SIG-M5 treated with dmso at 0.1 percent for 504 hours (cell line): ENCODE results near the gene TUBA4B.

Source experiments
- DNase-seq: peaks from one replicate; lab custom pipeline; 2025; ENCODE audit not compliant: unreplicated experiment; lab: John Stamatoyannopoulos, UW

Gene TUBA4B

GRCh38 chr2:219252900-219253752 lies at the start of gene TUBA4B:
TUBA4B (plus strand) TSS chr2:219253243; CDS start chr2:219253408, 165 bp downstream.
- peak; percentile 61 for DNase-seq

DNA sequence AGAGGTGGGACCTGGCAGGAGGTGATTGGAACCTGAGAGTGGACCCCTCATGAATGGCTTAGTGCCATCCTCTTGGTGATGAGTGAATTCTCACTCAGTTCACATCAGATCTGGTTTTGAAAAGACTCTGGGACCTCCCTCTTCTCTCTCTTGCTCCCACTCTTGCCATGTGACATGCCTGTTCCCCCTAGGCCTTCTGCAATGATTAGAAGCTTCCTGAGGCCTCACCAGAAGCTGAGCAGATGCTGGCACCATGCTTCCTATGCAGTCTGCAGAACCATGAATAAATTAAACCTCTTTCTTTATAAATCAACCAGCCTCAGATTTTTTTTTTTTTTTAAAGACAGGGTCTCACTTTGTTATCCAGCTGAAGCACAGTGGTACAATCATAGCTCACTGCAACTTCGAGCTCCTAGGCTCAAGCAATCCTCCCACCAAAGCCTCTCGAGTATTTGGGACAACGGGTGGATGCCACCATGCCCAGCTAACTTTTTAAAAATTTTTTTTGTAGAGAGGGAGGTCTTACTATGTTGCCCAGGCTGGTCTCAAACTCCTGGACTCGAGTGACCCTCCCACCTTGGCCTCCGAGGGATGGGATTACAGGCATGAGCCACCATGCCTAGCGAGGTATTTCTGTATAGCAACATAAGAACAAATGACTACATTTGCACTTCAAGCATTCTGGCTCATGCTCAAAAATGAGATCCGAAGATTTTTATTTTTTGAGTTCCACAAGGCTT lies 48.4 kb upstream of the TUBA4B start:
- DNase-seq = no peak

GRCh38 chr2:219205165-219205538 lies 47.9 kb upstream of the TUBA4B start:
- no peak for DNase-seq

- DNase-seq = no peak
Measured at GRCh38 chr2:219205981-219206327, 47.1 kb upstream of the TUBA4B start.

DNA sequence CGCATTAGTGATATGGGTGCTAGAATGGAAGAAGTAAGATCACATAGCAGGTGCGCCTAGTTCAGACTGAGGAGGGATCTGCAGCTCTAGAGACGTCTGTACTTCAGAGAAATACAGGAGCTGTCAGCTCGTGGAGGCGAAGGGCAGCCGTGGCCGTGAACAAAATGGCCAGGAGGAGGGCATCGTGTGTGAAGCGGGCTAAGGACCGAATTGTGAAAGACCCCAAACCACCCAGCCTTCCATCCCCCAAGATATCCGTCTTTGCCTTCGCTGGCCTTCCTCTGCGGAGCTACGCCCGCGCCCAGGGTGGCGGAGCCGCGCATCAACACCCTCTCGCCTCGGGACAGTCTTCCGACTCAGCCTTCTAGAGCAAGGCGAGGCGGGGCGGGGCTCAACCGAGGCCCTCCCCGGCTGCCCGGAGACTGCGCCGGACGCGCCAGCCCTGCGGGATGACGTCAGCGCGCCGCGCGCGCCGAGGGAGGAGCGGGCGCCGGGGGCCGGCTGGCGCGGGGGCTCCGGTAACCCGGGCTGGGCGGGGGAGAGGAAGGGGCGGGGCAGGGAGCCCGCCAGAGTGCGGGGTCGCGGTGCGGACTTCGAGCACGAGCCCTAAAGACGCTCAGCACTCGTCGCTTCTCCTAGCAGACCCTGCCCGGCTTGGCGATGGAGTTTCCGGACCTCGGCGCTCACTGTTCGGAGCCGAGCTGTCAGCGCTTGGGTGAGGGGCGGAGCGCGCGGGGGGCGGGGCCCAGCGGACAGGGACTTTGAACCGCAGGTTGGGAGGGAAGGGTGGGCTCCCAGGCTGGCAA lies 46.5 kb upstream of the TUBA4B start, which contains the start of gene ZFAND2B:
Gene ZFAND2B, plus strand, starts transcription at position 455 of the 806 bp plus-strand sequence. Its CDS starts 206 bp downstream, at position 661.
- peak; percentile 95 for DNase-seq

GRCh38 chr2:219207134-219207883 lies 45.7 kb upstream of the TUBA4B start:
- no peak for DNase-seq

DNA sequence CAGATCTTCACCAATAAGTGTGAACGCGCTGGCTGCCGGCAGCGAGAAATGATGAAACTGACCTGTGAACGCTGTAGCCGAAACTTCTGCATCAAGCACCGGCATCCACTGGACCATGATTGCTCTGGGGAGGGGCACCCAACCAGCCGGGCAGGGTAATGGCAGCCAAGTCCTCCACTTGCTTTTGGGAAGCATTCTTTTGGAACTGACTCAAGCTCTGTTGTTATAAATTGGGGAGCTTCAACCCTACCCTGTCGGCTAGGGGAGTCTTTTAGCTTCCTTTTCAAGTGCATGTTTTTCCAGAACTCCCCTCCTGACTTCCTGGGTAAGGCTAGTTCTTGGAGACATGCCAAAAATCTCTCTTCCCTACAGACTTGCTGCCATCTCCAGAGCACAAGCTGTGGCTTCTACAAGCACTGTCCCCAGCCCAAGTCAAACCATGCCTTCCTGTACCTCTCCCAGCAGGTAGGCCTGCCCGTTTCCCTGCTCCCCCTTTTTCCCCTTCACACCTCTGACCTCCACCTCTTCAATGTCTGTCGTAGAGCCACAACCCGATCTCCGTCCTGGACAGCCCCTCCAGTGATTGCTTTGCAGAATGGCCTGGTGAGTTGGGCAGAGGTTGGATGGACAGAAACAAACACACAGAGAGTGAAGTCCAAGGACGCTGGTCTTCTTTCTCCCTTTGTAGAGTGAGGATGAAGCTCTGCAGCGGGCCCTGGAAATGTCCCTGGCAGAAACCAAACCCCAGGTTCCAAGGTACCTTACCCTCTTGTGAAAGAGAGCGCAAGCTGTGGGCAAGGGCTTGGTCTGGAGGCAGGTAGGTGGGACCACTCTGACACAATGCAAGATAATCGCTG lies 44.9 kb upstream of the TUBA4B start:
- DNase-seq = no peak

DNA sequence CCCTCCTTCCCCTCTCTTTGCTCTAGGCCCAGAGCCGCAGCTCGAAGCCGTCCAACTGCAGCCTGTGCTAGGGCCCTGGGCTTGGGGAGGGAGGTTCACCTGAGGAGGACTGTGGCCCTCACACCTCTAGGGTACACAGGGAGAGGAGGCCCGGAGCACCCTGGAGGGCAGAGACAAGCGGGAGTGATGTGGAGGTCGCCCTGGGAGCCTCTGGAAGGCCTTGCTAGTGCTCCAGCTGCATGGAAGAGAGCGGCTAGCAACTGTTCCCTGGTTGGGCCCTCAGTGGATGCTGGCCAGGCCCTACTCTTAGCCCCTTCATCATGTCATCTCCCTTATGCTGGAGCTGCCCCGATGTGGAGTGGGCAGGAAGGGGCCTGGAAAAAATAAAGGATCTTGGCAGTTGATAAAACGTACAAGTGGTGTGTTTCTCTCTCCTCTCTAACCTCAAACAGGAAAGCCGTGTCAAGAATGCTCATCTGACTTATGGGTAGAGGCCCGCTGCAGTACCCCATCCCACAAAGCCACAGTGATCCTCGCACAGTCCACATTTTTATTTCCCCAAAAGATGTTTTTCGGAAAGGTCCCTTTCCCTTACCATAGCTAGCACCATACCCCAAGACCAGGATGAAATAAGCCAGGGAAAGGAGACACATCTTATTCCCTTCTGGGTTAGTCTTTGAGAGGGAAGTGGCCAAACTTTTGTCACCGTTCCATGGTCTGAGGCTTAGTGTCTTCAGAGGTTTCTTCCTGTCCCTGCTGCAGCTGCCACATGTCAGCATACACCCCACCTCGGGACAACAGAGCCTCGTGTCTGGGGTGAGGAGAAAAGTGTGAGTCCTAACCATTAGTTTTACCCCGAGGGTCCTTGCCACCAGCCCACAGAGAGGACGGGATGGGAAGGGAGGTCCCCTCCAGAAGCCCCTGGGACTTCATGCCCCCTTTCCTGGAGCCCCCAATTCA lies 43.5 kb upstream of the TUBA4B start:
- no peak for DNase-seq

GRCh38 chr2:219210196-219210885 lies 42.7 kb upstream of the TUBA4B start:
- DNase-seq = no peak

DNA sequence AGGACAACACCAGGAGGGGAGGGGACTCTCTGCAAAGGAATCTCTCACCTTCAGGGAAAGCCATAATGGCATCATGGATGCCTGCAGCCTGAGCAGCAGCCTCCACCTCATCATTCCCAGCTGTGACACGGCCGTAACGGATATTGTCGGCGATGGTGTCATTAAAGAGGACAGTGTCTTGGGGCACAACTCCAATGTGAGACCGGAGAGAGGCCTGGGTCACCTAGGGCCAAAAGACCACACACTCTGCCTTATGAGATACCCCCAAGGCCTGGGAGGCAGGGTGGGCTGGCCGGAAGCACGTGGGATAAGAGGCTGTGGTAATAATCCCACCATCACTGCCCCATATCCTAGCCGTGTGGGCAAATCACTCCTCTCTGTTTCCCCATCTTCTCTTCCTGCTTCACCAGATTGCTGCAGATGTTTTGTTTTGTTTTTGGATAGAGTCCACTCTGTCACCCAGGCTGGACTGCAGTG lies 42.1 kb upstream of the TUBA4B start:
- DNase-seq = no peak

GRCh38 chr2:219213026-219213415 lies 40.0 kb upstream of the TUBA4B start:
- DNase-seq = no peak

DNA sequence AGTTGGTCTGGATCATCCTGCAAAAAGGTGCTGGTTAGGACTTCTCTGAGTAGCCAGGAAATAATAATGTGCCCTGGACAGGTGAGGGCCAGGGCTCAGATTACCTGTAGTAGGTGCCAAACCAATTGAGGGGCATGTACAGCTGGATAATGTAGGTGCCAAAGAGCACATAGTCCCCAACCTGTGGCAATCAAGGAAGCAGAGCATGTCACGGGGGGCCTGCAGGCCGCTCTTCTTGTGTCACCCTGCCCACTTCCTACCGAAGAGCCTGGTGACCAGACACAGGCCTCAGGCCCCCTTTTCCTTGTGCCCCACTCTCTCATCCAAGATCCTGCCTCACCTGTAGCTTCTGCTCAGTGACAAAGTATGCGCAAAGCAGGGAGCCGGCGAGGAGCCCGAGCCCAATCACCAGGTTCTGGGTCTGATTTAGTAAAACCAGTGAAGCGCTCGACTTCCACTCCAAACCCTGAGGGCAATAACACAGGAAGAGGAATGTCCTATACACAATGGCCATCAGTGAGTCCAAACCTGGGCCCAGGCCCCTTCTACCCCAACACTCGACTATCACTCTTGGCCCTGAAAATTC lies 39.5 kb upstream of the TUBA4B start:
- no peak for DNase-seq

GRCh38 chr2:219214141-219214540 lies 38.9 kb upstream of the TUBA4B start:
- DNase-seq = no peak

DNA sequence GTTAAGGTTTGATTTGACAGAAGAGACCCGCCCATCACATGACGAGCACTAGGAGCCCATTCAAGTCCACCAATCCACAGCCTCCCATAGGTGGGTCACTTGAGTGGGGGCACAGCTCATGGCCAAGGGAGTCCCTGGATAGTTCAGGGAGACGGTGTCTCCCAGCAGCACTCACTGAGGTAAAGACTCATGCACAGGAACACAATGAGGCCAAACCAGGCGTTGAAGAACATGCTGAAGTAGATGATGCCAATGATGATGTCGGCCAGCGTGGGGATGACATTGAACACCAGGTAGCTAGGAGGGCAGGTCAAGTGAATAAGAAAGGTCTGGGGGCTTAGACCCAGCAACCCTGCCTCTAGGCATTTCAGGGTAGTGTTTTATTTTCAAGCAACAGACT lies 38.3 kb upstream of the TUBA4B start:
- DNase-seq = no peak

DNA sequence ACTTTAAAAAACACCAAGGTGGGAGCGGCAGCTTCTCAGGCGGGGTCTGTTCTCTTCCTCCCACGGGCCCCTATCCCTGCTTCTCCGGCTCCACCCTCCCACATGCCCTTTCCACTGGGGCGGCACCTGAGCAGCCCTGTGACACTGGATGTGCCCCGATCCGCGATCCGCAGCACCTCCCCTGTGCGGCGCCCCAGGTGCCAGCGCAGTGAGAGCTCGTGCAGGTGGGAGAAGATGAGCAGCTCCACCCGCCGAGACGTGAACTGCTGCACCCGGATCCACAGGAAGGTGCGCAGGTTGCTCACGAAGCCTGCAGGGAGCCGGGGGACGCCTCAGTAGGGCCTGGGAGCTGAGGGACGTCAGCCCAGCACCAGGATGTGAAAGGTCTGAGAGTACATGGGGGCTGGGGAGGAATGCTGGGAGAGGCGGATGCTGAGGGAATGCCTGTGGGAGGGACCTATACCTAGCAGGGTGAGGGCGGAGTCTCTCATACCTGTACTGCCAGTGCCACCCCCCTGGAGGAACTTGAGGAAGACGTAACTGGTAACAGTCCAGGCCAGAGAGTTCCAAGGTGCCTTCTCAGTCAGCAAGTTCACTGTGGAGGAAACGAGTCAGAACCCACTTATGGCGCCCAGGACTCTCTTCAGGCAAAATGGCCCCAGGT lies 37.0 kb upstream of the TUBA4B start:
- no peak for DNase-seq

- DNase-seq = no peak
Measured at GRCh38 chr2:219216535-219216915, 36.5 kb upstream of the TUBA4B start.

GRCh38 chr2:219218217-219218731 lies 34.8 kb upstream of the TUBA4B start:
- no peak for DNase-seq
